ENCODE data around the gene ERGIC1. TPM values are rescaled to one million over a fixed set of nuclear protein-coding genes. Genes with fewer than 3 reads are reported as not detected.

The ERGIC1 gene
- total and polyA plus RNA-seq, 2 of the 8 experiments (the other 6 are each of a cell fraction or from before 2014, with no cell fraction given), result 95.3 to 106 TPM

DNA sequence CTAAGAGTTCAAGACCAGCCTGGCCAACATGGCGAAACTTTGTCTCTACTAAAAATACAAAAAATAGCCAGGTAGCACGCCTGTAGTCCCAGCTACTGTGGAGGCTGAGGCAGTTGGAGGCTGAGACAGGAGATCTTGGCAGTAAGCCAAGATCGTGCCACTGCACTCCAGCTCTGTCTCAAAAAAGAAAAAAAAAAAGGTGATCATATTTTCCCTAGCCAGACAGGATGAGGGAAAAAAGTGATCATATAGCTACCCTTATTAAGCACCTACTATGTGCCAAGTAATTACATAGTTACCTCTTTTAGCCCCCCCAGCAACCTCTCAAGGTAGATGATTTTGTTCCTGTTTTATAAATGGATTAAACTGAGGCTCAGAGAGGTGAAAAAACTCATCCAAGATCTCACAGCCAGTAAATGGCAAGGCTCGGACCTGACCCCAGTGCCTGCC is 107.0 kb downstream of the ERGIC1 start:
- Histone ChIP-seq H2AK5ac (ENCODE audit: low read depth, low read length) (no peak overlapping the region), H3K14ac (ENCODE audit: insufficient read length) (no peak overlapping the region), H3K18ac (ENCODE audit: extremely low read depth, low read length) (no peak overlapping the region), H3K56ac (replicated peaks; ENCODE audit: insufficient read length, low read depth, low read length) (no peak overlapping the region), H4K8ac (ENCODE audit: extremely low read depth, insufficient read depth, low read length) (no peak overlapping the region), H3K4me2 (ENCODE audit: insufficient read depth in 1 of 2, low read depth in 2 of 2, low read length in 2 of 2) (no peak overlapping the region), H3K4me1 (replicated peaks in 1 of 4; ENCODE audit: control insufficient read depth in 3 of 4, insufficient read depth in 4 of 4, low read length in 3 of 4) (peaks cover 4 to 15% (median 9%) of the 10 kb centered on the region in 4 experiments; a peak in 5 of 7 replicates), H2BK15ac (ENCODE audit: low read length) (no peak overlapping the region), H3K4ac (replicated peaks; ENCODE audit: insufficient read length, low read depth, low read length) (no peak overlapping the region), H3K9me3 (ENCODE audit: insufficient read depth in 2 of 2, low read depth in 1 of 2, low read length in 1 of 2) (no peaks in the 10 kb centered on the region), H4K91ac (replicated peaks; ENCODE audit: insufficient read length, low read length) (no peak overlapping the region), H2AFZ (ENCODE audit: low read length) (no peak overlapping the region), H3K27me3 (replicated peaks in 1 of 4; ENCODE audit: control insufficient read depth in 3 of 4, extremely low read depth in 1 of 4, insufficient read depth in 3 of 4, low read length in 3 of 4) (no peaks in the 10 kb centered on the region; a peak in 2 of 7 replicates), H3K36me3 (ENCODE audit: control insufficient read depth in 2 of 4, insufficient read depth in 4 of 4, low read length in 3 of 4) (peaks cover 6 to 27% (median 16%) of the 10 kb centered on the region in 4 experiments; a peak in 7 of 8 replicates), H2BK5ac (ENCODE audit: low read depth, low read length) (no peak overlapping the region), H2BK120ac (replicated peaks; ENCODE audit: low read depth, low read length) (no peak overlapping the region), H3K79me1 (ENCODE audit: low read depth, low read length) (no peaks in the 10 kb centered on the region), H3K4me3 (ENCODE audit: extremely low read depth in 1 of 4, insufficient read depth in 2 of 4, low read depth in 3 of 4, low read length in 4 of 4) (no peak overlapping the region), H3K9ac (replicated peaks in 1 of 4; ENCODE audit: extremely low read depth in 1 of 4, low read depth in 3 of 4, low read length in 3 of 4) (no peak overlapping the region), H3K27ac (ENCODE audit: low read depth, low read length) (no peak overlapping the region), H2BK12ac (ENCODE audit: low read depth, low read length) (no peak overlapping the region), H4K20me1 (replicated peaks in 1 of 2; ENCODE audit: control insufficient read depth in 1 of 2, insufficient read depth in 2 of 2, low read length in 2 of 2) (peaks cover 0 to 2% of the 10 kb centered on the region in 2 experiments), H3K23me2 (ENCODE audit: low read depth, low read length) (no peaks in the 10 kb centered on the region), H2BK20ac (ENCODE audit: low read length) (no peak overlapping the region), H3K23ac (ENCODE audit: insufficient read length) (no peak overlapping the region), H4K5ac (ENCODE audit: insufficient read length, low read depth, low read length) (no peak overlapping the region), H3K79me2 (ENCODE audit: control insufficient read depth in 1 of 2, insufficient read depth in 2 of 2, low read length in 2 of 2) (no peaks in the 10 kb centered on the region)
- TF ChIP-seq CTBP2 (IDR thresholded peaks at IDR 0.05; ENCODE audit: borderline replicate concordance, insufficient read depth, insufficient read length, low read length) (no peak), RBBP5 (IDR thresholded peaks at IDR 0.05; ENCODE audit: borderline replicate concordance, low read depth, low read length) (no peak)
- ChIA-PET POLR2A (ENCODE audit: partially characterized antibody) (interaction anchor here (1.0 kb wide), 1 partner anchor 168 kb away, joined by 3 read pairs; no protein-coding TSS in a partner anchor), CTCF (ENCODE audit: partially characterized antibody) (interaction anchor here (0.7 to 7.9 kb wide), 6 partner anchors 9 to 234 kb away, joined by 3 to 61 read pairs (median 13); no protein-coding TSS in a partner anchor)
- FAIRE-seq (no peak), DNase-seq (ENCODE audit: low read depth in 1 of 2, low spot score in 2 of 2) (no peak)
- WGBS, 2 experiments (ENCODE audit: extremely low coverage in 1 of 2, insufficient coverage in 1 of 2, insufficient read length in 1 of 2, insufficient replicate concordance in 2 of 2, low coverage in 1 of 2, low lambda C conversion rate in 2 of 2, missing lambda C conversion rate in 1 of 2), result 91% methylated on average over 4 of the region's 4 CpGs; no CpG with 5 or more reads in 1 of the 2 experiments
